HCT116 (cell line): ENCODE measurements around the gene SLC36A2. TPM values are rescaled to one million over a fixed set of nuclear protein-coding genes. Genes with fewer than 3 reads are reported as not detected.

Experiments
- ATAC-seq: fragments of 200-7000 bp; cut with Tn5 transposase; 2 replicates; pipeline ENCODE4 v1.9.1; 2020; ENCODE audit warnings: mild to moderate bottlenecking, moderate library complexity
- BruUV-seq: library from RNA; stranded (reverse); fragments of 400-500 nt; replicated peaks from 2 replicates; lab custom pipeline; 2021; lab: Mats Ljungman, UMichigan
- CTCF ChIA-PET: fragments of 300-600 bp; sonication (Branson Sonifier 250); formaldehyde crosslinking; loops from one replicate; lab custom pipeline; 2021; ENCODE audit warnings: antibody characterized with exemption; lab: Charles Lee
- POLR2A ChIA-PET: fragments of 300-600, 350-600 bp; sonication (Branson Sonifier 250); formaldehyde crosslinking; loops from one replicate; lab custom pipeline; 2021; ENCODE audit warnings: antibody characterized with exemption; lab: Charles Lee
- RAD21 ChIA-PET, 2 experiments: fragments of 300-600 bp; sonication (Branson Sonifier 250); formaldehyde crosslinking; loops; one replicate each; lab custom pipeline; 2023; ENCODE audit warnings: low total read pairs in 2 of 2; ENCODE audit not compliant: uncharacterized antibody in 2 of 2, unreplicated experiment in 2 of 2, low non-redundant PET in 1 of 2; lab: Charles Lee
- DNase-seq: peaks from one replicate; pipeline ENCODE4 v3.0.0-alpha.2; 2010; ENCODE audit warnings: low read depth, low spot score
- H2AFZ ChIP-seq: fragments of 200-600 bp; shearing (Covaris generic), sonication (generic); 2 replicates; pipeline ENCODE4 v1.6.1; 2017; ENCODE audit warnings: low read depth, mixed run types, mixed read lengths, antibody characterized with exemption, low read length; ENCODE audit not compliant: poor library complexity, severe bottlenecking
- H3K27ac ChIP-seq: 2 replicates; pipeline ENCODE4 v1.5.1; 2012; ENCODE audit warnings: low read depth, low read length
- H3K27me3 ChIP-seq: fragments of 200-600 bp; sonication (generic); 2 replicates; pipeline ENCODE4 v1.6.1; 2016; ENCODE audit warnings: mixed run types, low read length, mixed read lengths; ENCODE audit not compliant: insufficient read depth
- H3K36me3 ChIP-seq, 2 experiments: fragments of 200-500 bp in 1 of 2; fragments of 200-600 bp in 1 of 2; sonication (Bioruptor generic) in 1 of 2; sonication (generic) in 1 of 2; 2 replicates each; pipeline versions ENCODE4 v1.5.1 to v1.6.1; 2014 to 2016; ENCODE audit warnings: low read length in 2 of 2, inconsistent platforms in 1 of 2, mixed read lengths in 1 of 2, mixed run types in 1 of 2; ENCODE audit not compliant: insufficient read depth in 2 of 2, control insufficient read depth in 1 of 2
- H3K4me1 ChIP-seq, 2 experiments: fragments of 200-600 bp in 1 of 2; sonication (generic) in 1 of 2; 2 replicates each; pipeline versions ENCODE4 v1.5.1 to v1.6.1; 2012 to 2017; ENCODE audit warnings: low read length in 2 of 2, inconsistent platforms in 1 of 2, mild to moderate bottlenecking in 1 of 2, mixed read lengths in 1 of 2, mixed run types in 1 of 2, moderate library complexity in 1 of 2; ENCODE audit not compliant: insufficient read depth in 2 of 2, control insufficient read depth in 1 of 2
- H3K4me2 ChIP-seq: fragments of 200-600 bp; sonication (generic); 2 replicates; pipeline ENCODE4 v1.6.1; 2017; ENCODE audit warnings: mixed run types, low read length, mixed read lengths
- H3K4me3 ChIP-seq, 2 experiments: fragments of 200-600 bp in 1 of 2; sonication (generic) in 1 of 2; replicated peaks in 1 of 2; 2 replicates each; pipeline ENCODE4 v1.5.1; 2011 to 2016; ENCODE audit warnings: low read length in 2 of 2, control low read depth in 1 of 2, low read depth in 1 of 2, mild to moderate bottlenecking in 1 of 2, mixed read lengths in 1 of 2, mixed run types in 1 of 2
- H3K79me2 ChIP-seq: fragments of 200-600 bp; sonication (generic); 2 replicates; pipeline ENCODE4 v1.6.1; 2017; ENCODE audit warnings: mild to moderate bottlenecking, mixed run types, low read length, moderate library complexity, mixed read lengths; ENCODE audit not compliant: insufficient read depth
- H3K9ac ChIP-seq: fragments of 200-600 bp; sonication (generic); 2 replicates; pipeline ENCODE4 v1.6.1; 2016; ENCODE audit warnings: low read length, mixed read lengths
- H3K9me2 ChIP-seq: fragments of 200-600 bp; sonication (generic), shearing (Covaris generic); 2 replicates; pipeline ENCODE4 v1.6.1; 2017; ENCODE audit warnings: mixed run types, mild to moderate bottlenecking, moderate library complexity; ENCODE audit not compliant: insufficient read depth
- H3K9me3 ChIP-seq, 2 experiments: fragments of 200-500 bp in 1 of 2; fragments of 200-600 bp in 1 of 2; sonication (Bioruptor generic) in 1 of 2; sonication (generic) in 1 of 2; 2 replicates each; pipeline ENCODE4 v1.6.1; 2014 to 2017; ENCODE audit warnings: low read length in 2 of 2, mixed read lengths in 2 of 2, inconsistent platforms in 1 of 2, low read depth in 1 of 2, mild to moderate bottlenecking in 1 of 2, mixed run types in 1 of 2, moderate library complexity in 1 of 2; ENCODE audit not compliant: control insufficient read depth in 1 of 2, insufficient read depth in 1 of 2
- H4K20me1 ChIP-seq: fragments of 200-600 bp; sonication (generic), shearing (Covaris generic); 2 replicates; pipeline ENCODE4 v1.6.1; 2017; ENCODE audit warnings: mixed run types, mild to moderate bottlenecking, moderate library complexity; ENCODE audit not compliant: insufficient read depth
- EZH2 ChIP-seq: fragments of 200-600 bp; sonication (generic); IDR thresholded peaks from 2 replicates; pipeline ENCODE4 v1.6.1; 2017; ENCODE audit warnings: antibody characterized with exemption, mixed run types
- EZH2phosphoT487 ChIP-seq: fragments of 200-600 bp; IDR thresholded peaks from 2 replicates; pipeline ENCODE4 v1.6.1; 2018; ENCODE audit warnings: antibody characterized with exemption, borderline replicate concordance
- JUND ChIP-seq: IDR thresholded peaks from 2 replicates; pipeline ENCODE4 v1.6.1; 2012
- POLR2A ChIP-seq: IDR thresholded peaks from 2 replicates; pipeline ENCODE4 v1.7.0; 2011; ENCODE audit warnings: borderline replicate concordance; ENCODE audit not compliant: insufficient read depth, insufficient read length; ENCODE audit errors: extremely low read depth
- POLR2AphosphoS5 ChIP-seq: IDR thresholded peaks from 2 replicates; pipeline ENCODE4 v1.6.1; 2011; ENCODE audit warnings: mild to moderate bottlenecking, low read depth, low read length, moderate library complexity
- RAD21 ChIP-seq: IDR thresholded peaks from 2 replicates; pipeline ENCODE4 v1.6.1; 2012; ENCODE audit warnings: low read depth, mild to moderate bottlenecking
- SP1 ChIP-seq: IDR thresholded peaks from 2 replicates; pipeline ENCODE4 v1.6.1; 2012; ENCODE audit warnings: low read depth
- SRF ChIP-seq: IDR thresholded peaks from 2 replicates; pipeline ENCODE4 v1.6.1; 2012; ENCODE audit warnings: low read depth
- YY1 ChIP-seq: IDR thresholded peaks from 2 replicates; pipeline ENCODE4 v1.6.1; 2011; ENCODE audit warnings: low read length, low read depth, moderate library complexity, mild to moderate bottlenecking; ENCODE audit not compliant: insufficient replicate concordance; ENCODE audit errors: extremely low read depth
- intact Hi-C: fragments of 100-400 bp; cut with micrococcal nuclease; formaldehyde crosslinking; loops from 2 replicates; pipeline ENCODE4 v1.10.0; 2022
- total RNA-seq: library from RNA; stranded (reverse); gene quantifications from one replicate; pipeline ENCODE4 v1.2.1, GENCODE V29; 2021; ENCODE audit not compliant: unreplicated experiment
- TF ChIP-seq, protein P1 (sequence below), 3 experiments: fragments of 200-600 bp in 1 of 3; sonication (generic) in 1 of 3; IDR thresholded peaks in 2 of 3; conservative IDR thresholded peaks in 1 of 3; 2 replicates each; pipeline ENCODE4 v1.5.1; 2012 to 2017; ENCODE audit warnings: low read depth in 2 of 3, low read length in 2 of 3, antibody characterized with exemption in 1 of 3, borderline replicate concordance in 1 of 3, control low read depth in 1 of 3, mild to moderate bottlenecking in 1 of 3, mixed read lengths in 1 of 3, mixed run types in 1 of 3, moderate library complexity in 1 of 3; ENCODE audit not compliant: insufficient read depth in 1 of 3

SLC36A2 gene
- total RNA-seq, 1 experiment from 2014 or later, result not detected

DNA sequence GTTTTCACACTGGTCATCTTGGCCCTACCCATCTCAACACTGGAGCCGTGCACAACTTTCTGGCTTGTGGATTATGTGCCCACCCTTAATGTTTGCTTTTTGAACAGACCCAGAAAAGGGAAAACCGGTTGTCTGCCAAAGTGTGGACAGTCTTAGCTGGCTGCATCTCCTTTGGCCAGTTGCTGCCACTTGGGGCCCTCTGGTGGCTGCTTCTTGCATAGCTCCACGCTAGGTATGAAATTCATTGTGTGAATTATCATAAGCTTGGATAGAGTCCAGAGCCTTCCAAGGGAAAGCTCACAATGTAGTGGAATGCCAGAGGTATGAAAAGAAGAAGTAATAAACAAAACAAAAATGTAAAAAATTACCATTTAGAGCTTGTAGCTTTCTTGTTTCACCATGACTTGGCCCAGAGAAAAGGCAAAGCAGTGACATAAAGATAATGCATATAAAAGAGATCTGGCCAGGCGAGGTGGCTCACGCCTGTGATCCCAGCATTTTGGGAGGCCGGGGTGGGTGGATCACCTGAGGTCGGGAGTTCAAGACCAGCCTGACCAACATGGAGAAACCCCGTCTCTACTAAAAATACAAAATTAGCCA is 31.3 kb downstream of the SLC36A2 start:
- BruUV-seq, result no TSS peak
- no peaks in the 10 kb centered on the region for H3K27me3 ChIP-seq
- H4K20me1 ChIP-seq, result no peaks in the 10 kb centered on the region
- H2AFZ ChIP-seq, result no peak overlapping the region
- no peak overlapping the region for H3K4me3 ChIP-seq
- H3K4me2 ChIP-seq, result no peak overlapping the region
- H3K36me3 ChIP-seq, result no peaks in the 10 kb centered on the region
- peak; percentile 91 for ATAC-seq
- RAD21 ChIA-PET, result interaction anchor here (0.7 to 1.1 kb wide), 3 partner anchors 63 to 268 kb away, joined by 3 to 7 read pairs (median 3); partner anchors contain the start of gene GM2A (in 1 of the 2)
- H3K9ac ChIP-seq, result no peak overlapping the region
- DNase-seq, result peak; percentile 37
- POLR2A ChIA-PET, result interaction anchor here (0.8 kb wide), 1 partner anchor 28 kb away, joined by 3 read pairs; no protein-coding TSS in a partner anchor
- intact Hi-C loops, result loop anchor here (1.0 to 10.0 kb wide), 4 partner anchors 32 to 426 kb away; no protein-coding TSS in a partner anchor
- no peaks in the 10 kb centered on the region for H3K9me2 ChIP-seq
- no peak overlapping the region for H3K27ac ChIP-seq
- CTCF ChIA-PET, result interaction anchor here (0.6 to 1.6 kb wide), 16 partner anchors 9 to 336 kb away, joined by 3 to 9 read pairs (median 4); partner anchors contain the start of genes CCDC69, GM2A and SLC36A1
- TF ChIP-seq SP1 (no peak), EZH2 (no peak), POLR2A (no peak), SRF (no peak), POLR2AphosphoS5 (no peak), RAD21 (peak; percentile 89), YY1 (peak; percentile 6), EZH2phosphoT487 (no peak), JUND (no peak)
- TF ChIP-seq, protein P1, sequence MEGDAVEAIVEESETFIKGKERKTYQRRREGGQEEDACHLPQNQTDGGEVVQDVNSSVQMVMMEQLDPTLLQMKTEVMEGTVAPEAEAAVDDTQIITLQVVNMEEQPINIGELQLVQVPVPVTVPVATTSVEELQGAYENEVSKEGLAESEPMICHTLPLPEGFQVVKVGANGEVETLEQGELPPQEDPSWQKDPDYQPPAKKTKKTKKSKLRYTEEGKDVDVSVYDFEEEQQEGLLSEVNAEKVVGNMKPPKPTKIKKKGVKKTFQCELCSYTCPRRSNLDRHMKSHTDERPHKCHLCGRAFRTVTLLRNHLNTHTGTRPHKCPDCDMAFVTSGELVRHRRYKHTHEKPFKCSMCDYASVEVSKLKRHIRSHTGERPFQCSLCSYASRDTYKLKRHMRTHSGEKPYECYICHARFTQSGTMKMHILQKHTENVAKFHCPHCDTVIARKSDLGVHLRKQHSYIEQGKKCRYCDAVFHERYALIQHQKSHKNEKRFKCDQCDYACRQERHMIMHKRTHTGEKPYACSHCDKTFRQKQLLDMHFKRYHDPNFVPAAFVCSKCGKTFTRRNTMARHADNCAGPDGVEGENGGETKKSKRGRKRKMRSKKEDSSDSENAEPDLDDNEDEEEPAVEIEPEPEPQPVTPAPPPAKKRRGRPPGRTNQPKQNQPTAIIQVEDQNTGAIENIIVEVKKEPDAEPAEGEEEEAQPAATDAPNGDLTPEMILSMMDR (IDR thresholded peaks at IDR 0.05 in 2 of 3, conservative IDR thresholded peaks at IDR 0.05 in 1 of 3; ENCODE audit: borderline replicate concordance in 1 of 3, insufficient read depth in 1 of 3, low read depth in 2 of 3, low read length in 2 of 3), result peak; percentile 86 to 95 (median 93)
- no peaks in the 10 kb centered on the region for H3K4me1 ChIP-seq
- H3K79me2 ChIP-seq, result no peaks in the 10 kb centered on the region
- H3K9me3 ChIP-seq, result no peaks in the 10 kb centered on the region
